Coronary artery (tissue), 2 donors: Measurements from ENCODE around the gene TPM4.

Source experiments
- DNase-seq: peaks from one replicate; pipeline ENCODE4 v3.0.0-alpha.2; 2017; ENCODE audit warnings: low spot score
- H3K27ac ChIP-seq, 2 donors: fragments of 200-600 bp; sonication (generic); one replicate each; pipeline ENCODE4 v1.5.1; 2016 to 2019
- H3K4me3 ChIP-seq: fragments of 200-600 bp; sonication (generic); 2 replicates; pipeline ENCODE4 v1.5.1; 2016; ENCODE audit warnings: mild to moderate bottlenecking, moderate library complexity
- CTCF ChIP-seq: fragments of 200-600 bp; sonication (generic); IDR thresholded peaks from one replicate; pipeline ENCODE4 v1.5.1; 2019; ENCODE audit warnings: antibody characterized with exemption

Gene TPM4

GRCh38 chr19:16033136-16033530, 43.2 kb upstream of the TPM4 start:
- no peak overlapping the region for H3K27ac ChIP-seq
- DNase-seq = no peak
- H3K4me3 ChIP-seq = no peak overlapping the region
- no peak for TF ChIP-seq CTCF

DNA sequence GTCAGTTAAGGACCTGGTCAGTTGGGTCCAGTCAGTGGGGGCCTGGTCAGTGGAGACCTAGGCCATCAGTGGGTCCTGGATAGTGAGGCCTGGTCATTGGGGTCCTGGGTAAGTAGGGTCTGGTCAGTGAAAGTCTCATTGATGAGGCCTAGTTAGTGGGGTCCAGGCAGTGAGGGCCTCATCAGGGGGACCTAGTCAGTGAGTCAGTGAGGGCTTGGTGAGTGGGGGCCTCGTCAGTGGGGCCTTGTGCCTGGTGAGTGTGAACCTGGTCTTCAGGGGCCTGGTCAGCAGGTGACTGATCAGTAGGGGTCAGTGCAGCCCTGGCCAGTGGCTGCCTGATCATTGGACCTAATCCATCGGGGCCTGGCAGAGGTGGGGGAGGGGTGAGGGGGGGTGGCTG, 42.6 kb upstream of the TPM4 start:
- H3K27ac ChIP-seq = no peak overlapping the region
- DNase-seq = no peak
- no peak overlapping the region for H3K4me3 ChIP-seq
- no peak for TF ChIP-seq CTCF

DNA sequence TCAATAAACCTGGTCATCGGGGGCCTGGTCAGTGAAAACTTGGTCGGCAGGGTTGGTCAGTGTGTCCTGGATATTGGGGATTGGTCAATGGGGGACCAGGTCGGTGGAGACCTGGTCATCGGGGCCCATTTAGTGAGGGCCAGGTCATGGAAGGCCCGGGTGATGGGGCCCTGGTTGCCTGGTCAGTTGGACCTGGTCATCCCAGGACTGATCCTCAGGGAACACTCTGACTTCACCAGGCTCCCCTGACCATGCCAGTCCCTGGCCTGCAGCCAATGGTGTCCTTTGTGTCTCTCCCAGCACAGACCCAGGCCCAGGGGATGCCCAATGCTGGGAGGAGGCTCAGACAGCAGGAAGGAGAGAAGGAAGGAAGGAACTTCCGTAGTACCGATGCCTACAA, 42.1 kb upstream of the TPM4 start:
- DNase-seq = peak; percentile 45
- TF ChIP-seq CTCF = no peak
- Histone ChIP-seq H3K27ac (no peak overlapping the region), H3K4me3 (no peak overlapping the region)

GRCh38 chr19:16034958-16035560, 41.2 kb upstream of the TPM4 start:
- DNase-seq = no peak
- no peak overlapping the region for H3K4me3 ChIP-seq
- TF ChIP-seq CTCF = no peak
- H3K27ac ChIP-seq = no peak overlapping the region

GRCh38 chr19:16035601-16036297, 40.5 kb upstream of the TPM4 start:
- no peak for TF ChIP-seq CTCF
- no peak for DNase-seq
- H3K4me3 ChIP-seq = no peak overlapping the region
- no peak overlapping the region for H3K27ac ChIP-seq

DNA sequence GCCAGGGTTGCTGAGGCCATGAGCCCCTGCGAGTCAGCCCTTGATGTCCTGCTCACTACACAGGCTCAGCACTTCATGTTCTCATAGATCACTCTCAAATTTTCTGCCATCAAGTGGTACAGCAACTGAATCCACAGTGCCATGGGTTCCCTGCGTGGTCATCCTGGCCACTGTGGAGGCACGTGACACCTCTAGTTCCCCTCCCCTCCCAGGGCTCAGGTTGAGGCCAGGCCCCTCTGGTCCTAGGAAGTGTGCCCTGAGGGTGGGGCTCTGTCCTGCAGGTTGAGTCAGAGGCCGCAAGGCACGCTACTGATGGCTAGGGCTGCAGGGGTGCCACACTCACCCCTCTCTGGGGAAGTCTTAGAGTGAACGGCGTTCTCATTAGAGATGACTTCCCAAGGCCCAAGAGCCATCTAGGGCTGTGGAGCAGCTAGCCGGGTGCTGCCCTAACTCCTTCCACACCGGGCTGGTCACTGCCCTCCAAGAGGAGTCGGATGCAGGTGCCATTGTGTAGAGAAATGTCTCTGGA, 39.8 kb upstream of the TPM4 start:
- no peak for TF ChIP-seq CTCF
- DNase-seq = no peak
- H3K4me3 ChIP-seq = no peak overlapping the region
- H3K27ac ChIP-seq = no peak overlapping the region

- no peak for TF ChIP-seq CTCF
- Histone ChIP-seq H3K4me3 (no peak overlapping the region), H3K27ac (no peak overlapping the region)
- no peak for DNase-seq
Observed at GRCh38 chr19:16036941-16037340, 39.4 kb upstream of the TPM4 start.
